AG20443 (cell line): ENCODE results near the gene RMDN2.
"Not testable (repeated sequence)": the region's sequence is repeated elsewhere in the genome, so short reads cannot be mapped to it uniquely, and the experiment has no call there.

Source experiments
- DNase-seq: peaks from one replicate; pipeline ENCODE4 v3.0.0; 2012; ENCODE audit warnings: low spot score, mixed read lengths

Gene RMDN2

GRCh38 chr2:37897511-37897910 lies 27.6 kb upstream of the RMDN2 start:
- no peak for DNase-seq

DNA sequence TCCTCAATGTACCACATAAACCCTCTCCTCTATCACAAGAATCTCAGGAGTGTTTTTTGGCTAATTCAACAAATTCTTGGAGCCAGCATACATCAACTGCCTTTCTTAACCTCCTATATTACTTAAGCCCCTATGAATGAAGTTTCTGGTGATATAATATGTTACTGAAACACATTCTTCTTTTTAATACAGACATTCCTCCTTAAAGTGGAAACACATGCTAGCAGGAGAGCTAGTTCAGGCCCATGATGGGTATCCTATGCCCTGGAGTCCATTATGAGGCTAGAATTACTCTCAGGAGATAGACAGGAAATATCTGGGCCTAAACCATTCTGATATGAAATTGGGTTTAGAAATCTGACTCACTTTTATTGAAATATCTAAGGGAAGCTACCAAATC lies 26.6 kb upstream of the RMDN2 start:
- peak; percentile 13 for DNase-seq

DNA sequence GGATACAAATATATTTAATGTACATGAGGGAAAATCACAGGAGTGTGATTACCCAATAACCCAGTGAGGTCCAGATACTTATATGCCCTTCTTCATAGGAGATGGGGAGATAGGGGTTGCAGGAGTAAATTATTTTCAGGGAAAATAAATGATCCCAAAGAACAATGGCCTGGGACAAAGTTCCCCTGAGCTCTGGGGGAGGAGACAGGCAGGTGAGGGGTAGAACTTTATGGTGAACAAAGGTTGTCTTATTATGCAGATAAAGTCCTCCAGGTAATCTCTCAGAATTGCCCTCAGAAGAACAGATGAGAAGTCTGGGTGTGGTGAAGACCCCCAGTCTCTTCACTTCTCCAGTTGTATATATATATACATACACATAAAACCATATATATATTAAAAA lies 22.1 kb upstream of the RMDN2 start:
- no peak for DNase-seq

- no peak for DNase-seq
Measured at GRCh38 chr2:37904425-37904824, 20.7 kb upstream of the RMDN2 start.

- no peak for DNase-seq
Measured at GRCh38 chr2:37904993-37905392, 20.1 kb upstream of the RMDN2 start.

GRCh38 chr2:37906131-37906530 lies 19.0 kb upstream of the RMDN2 start:
- DNase-seq, result no peak

DNA sequence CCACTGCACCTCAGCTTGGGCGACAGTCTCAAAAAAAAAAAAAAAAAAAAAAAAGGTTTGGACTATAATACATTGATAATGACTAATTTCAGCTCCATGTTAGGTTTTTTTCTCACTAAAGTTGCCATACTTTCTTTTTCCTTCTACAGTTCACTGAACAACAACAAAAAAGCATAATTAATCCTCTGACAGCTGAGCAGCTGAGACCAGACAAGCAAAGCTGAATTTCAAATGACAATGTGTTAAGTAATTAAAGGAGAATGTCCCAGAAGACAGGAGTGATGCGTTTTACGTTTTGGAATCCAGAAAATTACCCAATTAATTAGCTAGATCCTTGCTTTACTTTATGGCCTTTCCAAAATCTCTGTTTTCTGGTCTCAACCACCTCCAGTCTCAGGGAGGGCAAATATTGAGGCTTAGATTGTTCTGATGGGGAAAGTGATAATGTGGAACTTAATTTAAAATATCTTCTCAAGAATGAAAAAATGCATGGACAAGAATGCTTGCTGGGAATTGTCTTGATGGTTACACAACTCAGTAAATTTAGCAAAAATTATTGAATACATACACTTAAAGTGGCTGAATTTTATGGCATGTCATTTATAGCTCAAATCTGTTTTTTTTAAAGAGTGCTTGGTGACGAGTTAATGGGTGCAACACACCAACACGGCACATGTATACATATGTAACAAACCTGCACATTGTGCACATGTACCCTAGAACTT lies 17.4 kb upstream of the RMDN2 start:
- DNase-seq, result no peak

DNA sequence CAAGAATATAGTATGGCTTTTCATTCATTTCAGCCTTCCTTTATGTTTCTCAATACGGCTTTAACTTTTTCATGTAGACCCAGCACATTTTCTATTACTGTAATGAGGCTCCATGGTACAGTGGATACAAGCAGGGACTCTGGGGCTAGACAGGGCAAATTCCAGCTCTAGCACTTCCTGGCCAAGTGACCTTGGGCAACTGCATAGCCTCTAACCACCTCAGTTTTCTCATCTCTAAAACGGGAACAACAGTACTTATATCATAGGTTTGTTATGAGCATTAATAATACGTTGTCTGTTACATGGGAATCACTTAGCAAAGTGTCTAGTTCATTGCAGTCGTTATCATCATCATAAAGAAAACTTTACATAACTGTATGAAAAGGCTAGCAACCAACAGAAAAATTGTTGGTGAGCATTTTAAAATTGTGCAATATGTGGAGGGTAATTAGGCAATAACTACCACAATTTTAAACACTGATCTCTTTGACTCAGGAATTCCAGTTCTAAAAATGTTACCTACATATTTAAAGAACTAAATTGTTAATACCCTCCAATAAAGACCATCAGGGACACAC lies 13.7 kb upstream of the RMDN2 start:
- DNase-seq, result no peak

DNA sequence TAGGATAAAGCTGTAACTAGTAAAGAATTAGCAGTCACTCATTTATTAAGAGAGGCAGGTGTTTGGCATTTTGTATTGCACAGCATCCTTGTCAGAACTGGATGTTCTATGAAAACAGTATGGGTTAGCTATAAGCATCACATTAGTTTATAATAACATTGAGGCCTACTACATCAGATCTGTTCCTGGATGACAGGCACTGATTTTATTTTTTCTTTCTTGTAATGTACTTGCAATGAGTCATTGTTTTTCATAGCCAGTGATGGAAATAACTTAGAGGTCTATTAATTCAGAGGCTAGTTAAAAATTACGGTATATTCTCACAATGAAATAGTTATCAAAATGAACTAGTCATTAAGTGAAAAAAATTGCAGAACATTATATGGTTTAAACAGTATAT lies 13.0 kb upstream of the RMDN2 start:
- no peak for DNase-seq

GRCh38 chr2:37912616-37913015 lies 12.5 kb upstream of the RMDN2 start:
- DNase-seq, result no peak

- no peak for DNase-seq
Measured at GRCh38 chr2:37914340-37914739, 10.7 kb upstream of the RMDN2 start.

- no peak for DNase-seq
Measured at GRCh38 chr2:37915773-37916172, 9.3 kb upstream of the RMDN2 start.

- peak; percentile 84 for DNase-seq
Measured at GRCh38 chr2:37916512-37917082, 8.5 kb upstream of the RMDN2 start.

- DNase-seq, result no peak
Measured at GRCh38 chr2:37917281-37918228, 7.5 kb upstream of the RMDN2 start.

DNA sequence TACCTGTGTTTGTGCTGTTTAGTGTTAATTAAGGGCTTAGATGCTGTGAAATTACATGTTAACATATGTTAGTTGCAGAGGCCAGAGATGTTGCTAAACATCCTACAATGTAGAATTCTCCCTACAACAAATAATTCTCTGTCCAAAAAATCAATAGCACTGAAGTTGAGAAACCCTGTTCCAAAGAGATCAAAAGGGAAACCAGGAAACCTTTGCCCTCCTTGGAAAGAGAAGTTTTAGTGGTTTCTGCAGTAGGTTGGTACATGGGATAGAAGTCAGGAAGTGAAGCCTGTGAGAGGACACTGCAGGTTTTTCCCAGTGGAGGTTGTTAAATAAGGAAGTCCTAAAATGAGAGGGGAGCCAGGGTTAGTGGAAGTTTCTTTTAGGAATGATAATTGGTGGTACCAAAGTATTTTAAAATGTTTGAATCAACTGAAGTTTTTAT lies 6.3 kb upstream of the RMDN2 start:
- no peak for DNase-seq

GRCh38 chr2:37919631-37920032 lies 5.5 kb upstream of the RMDN2 start:
- DNase-seq, result no peak

DNA sequence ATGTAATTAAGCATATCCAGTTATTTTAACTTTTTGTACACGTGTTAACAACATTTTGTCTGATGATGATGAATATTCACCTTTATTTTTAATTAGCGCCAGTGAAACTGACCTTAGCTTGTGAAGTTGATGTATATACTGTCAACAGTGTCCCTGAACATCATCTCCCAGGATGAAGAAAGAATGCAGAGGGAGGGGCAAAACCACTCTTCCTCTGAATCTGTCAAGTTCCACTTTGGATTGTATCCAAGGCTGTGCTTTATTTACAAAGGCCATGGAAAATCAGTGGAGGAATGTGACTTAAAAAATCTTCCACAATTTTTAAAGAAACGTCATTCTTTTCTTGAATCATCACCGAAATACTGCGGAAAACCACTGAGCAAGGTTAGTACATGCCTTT lies 4.5 kb upstream of the RMDN2 start:
- DNase-seq, result no peak

- no peak for DNase-seq
Measured at GRCh38 chr2:37921781-37922180, 3.3 kb upstream of the RMDN2 start.

- no peak for DNase-seq
Measured at GRCh38 chr2:37923308-37924055, 1.6 kb upstream of the RMDN2 start.

- DNase-seq, result no peak
Measured at GRCh38 chr2:37926635-37927034, 1.5 kb downstream of the RMDN2 start.

GRCh38 chr2:37928377-37928776 lies 3.3 kb downstream of the RMDN2 start:
- DNase-seq, result no peak

- not testable (repeated sequence) for DNase-seq
Measured at GRCh38 chr2:37930392-37930791, 5.3 kb downstream of the RMDN2 start.
